ENCODE data around the gene MYO1G.
"Not testable (repeated sequence)": the region's sequence is repeated elsewhere in the genome, so short reads cannot be mapped to it uniquely, and the experiment has no call there.

The MYO1G gene

DNA sequence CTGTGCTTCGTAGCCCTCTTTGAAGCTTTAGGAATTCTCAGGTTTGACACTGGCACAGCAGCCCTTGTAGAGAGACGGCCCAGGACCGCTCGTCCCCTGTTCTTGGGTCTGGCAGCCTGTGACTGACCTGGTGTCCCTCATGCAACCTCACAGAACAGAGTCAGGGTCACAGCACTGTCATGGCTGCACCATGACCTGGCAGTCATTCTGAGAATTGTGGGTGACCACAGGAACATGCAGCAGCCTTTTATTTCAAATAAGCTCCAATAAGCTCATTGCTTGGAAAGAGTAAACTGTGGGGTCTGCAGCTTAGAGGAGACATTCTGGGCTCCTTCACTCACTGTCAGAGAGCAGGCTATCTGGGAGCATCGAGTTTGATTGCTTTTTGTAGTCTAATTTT, 42.5 kb downstream of the MYO1G start:
- DNase-seq (ENCODE audit: low read depth): no peak

DNA sequence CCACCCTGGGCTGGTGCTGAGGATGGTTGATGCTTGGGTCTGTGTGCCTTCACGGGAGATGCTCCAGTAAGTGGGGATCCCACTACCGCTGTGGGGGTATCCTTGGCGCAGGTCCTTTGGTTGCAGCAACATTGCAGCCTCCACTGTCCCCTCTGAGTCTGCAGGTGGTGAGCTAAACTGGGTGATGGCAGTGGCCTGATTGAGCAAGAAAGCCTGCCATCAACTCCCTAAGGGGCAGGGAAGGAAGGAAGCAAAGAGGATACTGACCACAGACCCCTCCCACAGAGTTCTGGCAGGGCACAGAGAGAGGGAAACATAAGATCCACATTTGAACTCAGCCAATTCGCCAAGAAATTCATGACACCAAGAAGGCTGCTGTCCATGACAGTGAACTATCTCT, 43.2 kb downstream of the MYO1G start:
- no peak for DNase-seq (ENCODE audit: low read depth)

DNA sequence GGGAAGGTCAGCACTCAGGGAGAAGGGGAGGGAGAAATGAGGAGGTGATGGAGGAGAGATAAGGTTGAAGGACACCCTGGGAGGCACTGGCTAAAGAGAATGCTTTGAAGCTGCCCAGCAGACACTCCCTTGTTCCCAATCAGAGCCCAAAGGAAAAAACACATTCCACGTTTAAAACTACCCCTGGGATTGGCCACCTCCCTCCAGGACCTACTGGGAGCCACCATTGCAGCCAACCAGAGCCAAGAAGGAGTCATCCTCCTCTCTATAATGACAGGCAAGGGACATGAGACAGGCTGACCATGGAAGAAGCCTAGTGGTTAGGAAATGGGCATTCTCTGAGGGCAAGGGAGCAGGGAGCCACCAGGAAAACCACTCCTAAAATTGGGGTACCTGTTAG, 43.8 kb downstream of the MYO1G start:
- no peak for DNase-seq (ENCODE audit: low read depth)

DNA sequence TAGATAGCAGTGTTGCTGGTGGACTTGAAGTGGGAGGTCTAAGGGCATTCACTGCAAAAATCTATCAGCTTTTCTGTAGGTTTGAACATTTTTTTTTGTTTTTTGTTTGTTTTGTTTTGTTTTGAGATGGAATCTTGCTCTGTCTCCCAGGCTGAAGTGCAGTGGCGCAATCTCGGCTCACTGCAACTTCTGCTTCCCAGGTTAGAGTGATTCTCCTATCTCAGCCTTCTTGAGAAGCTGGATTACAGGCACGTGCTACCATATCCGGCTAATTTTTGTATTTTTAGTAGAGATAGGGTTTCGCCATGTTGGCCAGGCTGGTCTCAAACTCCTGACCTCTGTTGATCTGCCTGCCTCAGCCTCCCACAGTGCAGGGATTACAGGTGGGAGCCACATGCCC, 44.3 kb downstream of the MYO1G start:
- DNase-seq (ENCODE audit: low read depth): not testable (repeated sequence)

DNA sequence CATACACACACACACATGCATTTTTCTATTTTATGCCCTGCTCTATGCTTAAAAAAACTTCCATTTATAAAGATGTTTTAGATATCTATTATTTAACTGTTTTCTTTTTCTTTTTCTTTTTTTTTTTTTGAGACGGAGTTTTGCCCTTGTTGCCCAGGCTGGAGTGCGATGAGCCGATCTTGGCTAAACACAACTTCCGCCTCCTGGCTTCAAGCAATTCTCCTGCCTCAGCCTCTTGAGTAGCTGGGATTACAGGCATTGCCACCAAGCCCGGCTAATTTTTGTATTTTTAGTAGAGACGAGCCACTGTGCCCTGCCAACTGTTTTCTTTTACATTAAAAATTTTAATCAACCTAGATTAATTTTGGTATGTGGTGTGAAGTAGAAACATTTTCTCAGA, 47.9 kb downstream of the MYO1G start:
- no peak for DNase-seq (ENCODE audit: low read depth)

DNA sequence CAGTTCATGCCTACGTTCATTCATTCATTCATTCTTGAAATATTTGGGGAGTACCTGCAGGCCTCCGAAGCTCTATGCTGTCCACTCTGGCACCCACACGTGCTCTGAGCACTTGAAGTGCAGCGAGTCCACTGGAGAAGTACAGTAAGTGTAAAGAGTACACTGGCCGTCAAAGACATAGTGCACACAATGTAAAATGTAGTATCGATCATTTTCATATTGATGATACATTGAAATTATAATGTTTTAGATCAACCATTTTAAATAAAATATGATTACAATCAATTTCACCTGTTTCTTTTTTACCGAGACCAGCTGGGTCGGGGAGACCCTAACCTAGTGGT, 56.5 kb downstream of the MYO1G start:
- DNase-seq (ENCODE audit: low read depth): no peak

DNA sequence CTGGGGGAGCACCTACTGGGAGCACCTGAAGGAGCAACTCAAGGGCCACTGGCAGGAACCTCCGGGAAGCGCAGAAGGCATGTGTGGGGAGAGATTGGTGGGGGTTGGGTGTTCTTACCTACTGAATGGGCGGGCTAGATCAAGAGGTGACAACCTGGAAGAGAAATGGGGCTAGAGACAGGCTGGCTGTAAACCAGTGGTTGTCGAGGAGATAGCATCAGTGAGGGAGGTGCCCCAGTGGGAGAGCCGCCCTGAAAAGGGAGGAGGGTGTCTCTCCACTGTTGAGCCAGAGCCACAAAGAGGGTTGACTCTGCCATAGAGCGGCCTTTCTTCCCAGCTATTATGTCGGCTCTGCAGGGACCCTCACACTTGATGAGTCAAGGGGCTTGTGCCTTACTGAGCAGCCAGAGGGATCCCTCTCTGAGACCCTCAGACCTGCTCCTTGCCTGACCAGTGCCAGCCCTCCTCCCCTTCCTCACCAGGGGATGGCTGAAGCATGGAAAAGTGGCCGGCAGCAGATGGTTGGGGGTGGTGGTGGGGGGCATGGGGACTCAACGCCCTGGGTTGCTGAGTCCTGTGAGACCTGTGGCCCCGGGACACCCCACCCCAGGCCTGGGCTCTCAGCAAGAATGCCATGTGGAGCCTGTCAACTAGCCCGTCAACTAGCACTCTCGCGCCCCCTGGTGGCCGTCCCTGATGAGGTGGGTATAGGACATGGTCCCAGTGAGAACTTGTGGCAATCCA, 57.0 kb downstream of the MYO1G start:
- peak; percentile 66 for DNase-seq (ENCODE audit: low read depth)

DNA sequence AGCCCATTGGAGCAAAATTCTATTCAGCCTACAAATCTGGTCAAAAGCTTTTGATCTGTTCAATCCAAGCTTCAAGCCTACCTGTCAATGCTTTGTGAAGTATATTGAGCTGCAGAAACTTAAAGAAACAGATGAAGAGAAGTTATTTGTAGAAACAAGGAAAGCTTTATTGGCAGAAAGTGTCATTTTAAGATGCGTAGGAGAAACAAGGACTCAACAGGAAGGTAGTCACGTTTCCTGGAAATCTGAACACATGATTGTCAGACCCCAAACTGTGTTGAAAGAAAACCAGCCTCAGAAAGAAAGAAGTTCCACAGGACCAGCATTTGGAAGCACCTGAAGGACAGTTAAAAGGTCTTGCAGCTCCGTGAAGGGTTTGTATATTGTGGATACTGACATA, 58.7 kb downstream of the MYO1G start:
- no peak for DNase-seq (ENCODE audit: low read depth)

DNA sequence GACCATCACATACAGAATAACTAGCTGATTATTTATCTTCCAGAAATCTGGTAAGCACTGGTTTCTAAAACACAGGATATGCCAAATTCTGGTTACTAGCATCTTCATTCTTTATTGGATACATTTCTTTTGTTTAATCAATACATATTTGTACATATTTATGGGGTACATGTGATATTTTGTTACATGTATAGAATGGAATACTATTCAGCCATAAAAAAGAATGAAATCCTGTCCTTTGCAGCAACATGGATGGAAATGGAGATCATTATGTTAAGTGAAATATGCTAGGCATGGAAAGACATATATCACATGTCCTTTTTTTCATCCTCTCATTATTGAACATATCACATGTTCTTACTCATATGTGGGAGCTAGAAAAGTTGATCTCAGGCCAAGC, 60.8 kb downstream of the MYO1G start:
- DNase-seq (ENCODE audit: low read depth): no peak

DNA sequence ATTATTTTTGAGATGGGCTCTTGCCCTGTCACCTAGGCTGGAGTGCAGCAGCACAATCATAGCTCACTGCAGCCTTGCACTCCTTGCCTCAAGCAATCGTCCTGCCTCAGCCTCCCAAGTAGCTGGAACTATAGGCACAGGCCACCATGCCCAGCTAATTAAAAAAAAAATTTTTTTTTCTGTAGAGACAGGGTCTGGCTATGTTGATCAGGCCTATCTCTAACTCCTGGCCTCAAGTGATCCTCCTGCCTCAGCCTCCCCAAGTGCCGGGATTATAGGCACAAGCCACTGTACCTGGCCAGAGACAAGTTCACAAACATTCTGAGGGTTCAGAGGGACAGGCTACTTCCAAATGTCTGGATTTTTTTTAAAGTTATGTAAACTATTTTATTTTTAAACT, 61.4 kb downstream of the MYO1G start:
- no peak for DNase-seq (ENCODE audit: low read depth)

DNA sequence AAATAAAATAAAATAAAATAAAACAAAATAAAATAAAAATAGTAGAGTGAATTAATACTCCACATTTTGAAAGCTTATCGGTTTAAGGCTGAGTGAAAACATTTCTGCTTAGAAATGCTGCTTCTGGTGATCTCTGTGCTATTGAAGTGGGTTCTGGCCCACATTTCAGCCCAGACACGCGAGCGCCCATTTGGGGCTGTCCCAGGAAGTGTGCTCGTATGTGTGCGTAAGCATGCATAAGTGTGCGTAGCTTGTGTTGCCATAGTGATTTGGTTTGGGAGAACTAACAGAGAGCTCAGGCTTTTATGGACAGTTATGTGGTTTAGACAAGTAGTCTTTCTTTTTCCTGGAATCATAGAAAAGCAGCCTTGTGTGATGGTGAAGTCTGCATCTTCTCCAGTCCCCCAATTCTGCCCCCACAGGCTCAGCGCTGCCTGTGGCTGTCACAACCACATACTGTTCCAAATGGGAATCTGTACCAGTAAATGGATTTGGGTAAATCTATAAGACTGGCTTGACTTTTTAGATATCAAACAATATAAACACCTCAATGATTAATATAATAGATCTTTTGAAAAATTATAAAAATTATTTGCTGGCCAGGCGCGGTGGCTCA, 63.7 kb downstream of the MYO1G start:
- no peak for DNase-seq (ENCODE audit: low read depth)

DNA sequence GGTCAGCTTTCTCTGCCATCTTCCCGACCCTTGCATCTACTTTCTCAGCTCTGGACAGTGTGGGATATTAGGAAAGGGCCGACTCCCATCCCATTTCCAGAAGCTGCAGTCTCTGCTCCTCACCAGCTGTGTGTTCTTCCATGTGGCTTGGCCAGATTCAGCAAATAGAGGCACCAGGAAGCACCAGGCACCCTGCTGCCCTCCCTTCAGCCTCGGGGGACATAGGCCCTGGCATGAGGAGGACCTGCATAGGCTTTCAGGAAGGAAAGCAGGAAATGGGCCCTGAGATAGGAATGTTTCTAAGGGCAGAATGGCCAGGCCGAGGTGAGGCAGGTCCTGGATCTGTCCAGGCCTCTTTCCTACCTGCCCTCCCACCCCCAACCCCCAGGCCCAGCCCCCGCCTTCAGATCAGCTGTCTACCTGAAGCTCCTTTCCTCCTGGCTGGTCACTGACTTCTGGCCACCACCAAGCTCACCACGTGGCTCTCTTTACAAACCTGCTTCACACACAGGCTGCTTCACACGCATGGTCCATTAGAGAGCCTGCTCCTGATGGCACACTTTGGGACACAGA, 66.0 kb downstream of the MYO1G start:
- DNase-seq (ENCODE audit: low read depth): no peak

All from iris pigment epithelial cell (primary cell).